CD4-positive, alpha-beta T cell treated with Interleukin-4 for 4 hours (primary cell): ENCODE results near the gene GINS2.

Experiments
- DNase-seq: peaks from one replicate; pipeline ENCODE4 v3.0.0-alpha.2; 2020

Gene GINS2

DNA sequence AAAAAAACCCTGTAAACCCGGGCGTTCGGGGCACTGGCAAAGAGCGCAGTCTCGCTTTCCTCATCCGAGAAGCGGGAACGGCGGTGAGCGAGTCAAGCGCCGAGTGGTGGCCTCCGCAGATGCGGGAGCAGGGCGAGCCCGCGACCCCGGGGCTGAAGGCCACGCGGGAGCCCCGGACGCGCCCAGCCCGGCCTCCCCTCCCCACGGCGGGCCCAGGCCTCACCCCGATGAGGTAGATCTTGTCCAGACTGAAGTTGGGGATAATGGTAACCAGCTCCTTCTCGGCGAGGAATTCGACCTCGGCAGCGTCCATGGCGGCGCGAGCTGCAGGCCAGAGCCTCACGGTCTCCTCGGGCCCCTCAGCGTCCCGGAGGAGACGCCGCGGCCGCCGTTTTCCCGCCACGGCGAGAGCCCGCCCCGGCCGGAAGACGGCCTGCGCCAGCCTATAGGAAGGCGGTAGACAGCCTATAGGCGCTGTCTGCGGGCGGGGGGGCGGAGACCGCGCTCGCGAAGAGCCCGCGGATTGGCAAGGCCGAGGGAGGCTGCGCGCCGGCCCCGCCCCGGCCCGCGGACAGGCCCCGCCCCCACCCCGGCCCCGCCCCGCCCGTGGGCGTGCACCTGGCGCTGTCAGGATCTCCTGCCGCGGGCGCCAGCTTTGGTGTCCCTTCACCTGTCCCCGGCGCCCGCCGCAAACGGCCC is at the start of gene GINS2:
TSS of gene GINS2 (minus strand) at position 369 of the 699 bp plus-strand sequence. CDS start at position 313, 56 bp downstream.
- DNase-seq = peak; percentile 89

- no peak for DNase-seq
These were observed 48.2 kb upstream of the GINS2 start for GRCh38 chr16:85736921-85737320.

DNA sequence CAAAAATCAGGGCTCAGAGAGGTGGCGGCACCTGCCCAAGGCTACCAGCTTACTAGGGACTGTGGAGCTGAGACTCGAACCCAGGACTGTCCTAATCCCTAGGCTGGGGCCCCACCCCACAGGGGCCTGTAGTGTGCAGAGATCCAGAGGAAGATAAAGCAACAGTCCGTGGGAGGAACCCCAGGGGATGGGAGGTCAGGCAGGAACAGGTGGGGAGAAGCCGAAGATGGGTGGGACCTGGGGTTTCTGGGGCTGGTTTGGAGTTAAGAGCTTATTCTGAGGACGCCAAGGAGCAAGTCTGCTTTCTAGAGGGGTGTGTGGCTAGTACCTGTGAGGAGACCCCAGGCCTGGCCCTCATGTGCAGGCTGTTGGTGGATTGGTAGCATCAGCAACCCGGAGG is 47.2 kb upstream of the GINS2 start:
- no peak for DNase-seq

DNA sequence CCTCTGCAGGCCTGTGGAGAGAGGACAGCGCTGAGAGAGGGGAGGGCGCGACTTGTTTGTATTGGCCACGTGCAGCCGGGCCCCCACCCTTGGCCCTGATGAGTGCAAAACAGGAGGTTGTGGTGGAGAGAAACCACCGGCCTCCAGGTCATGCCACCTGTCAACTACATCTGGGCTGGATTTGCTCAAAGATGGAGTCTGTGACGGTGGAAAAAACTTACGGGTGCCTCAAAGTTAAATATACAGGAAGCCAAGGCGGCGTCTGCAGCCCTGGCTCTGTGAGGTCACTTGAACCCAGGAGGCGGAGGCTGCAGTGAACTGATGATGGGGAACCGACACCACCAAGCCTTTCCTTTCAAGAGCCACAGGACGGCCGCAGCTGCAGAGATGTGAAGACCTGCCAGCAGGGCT is 46.5 kb upstream of the GINS2 start:
- DNase-seq = peak; percentile 26

DNA sequence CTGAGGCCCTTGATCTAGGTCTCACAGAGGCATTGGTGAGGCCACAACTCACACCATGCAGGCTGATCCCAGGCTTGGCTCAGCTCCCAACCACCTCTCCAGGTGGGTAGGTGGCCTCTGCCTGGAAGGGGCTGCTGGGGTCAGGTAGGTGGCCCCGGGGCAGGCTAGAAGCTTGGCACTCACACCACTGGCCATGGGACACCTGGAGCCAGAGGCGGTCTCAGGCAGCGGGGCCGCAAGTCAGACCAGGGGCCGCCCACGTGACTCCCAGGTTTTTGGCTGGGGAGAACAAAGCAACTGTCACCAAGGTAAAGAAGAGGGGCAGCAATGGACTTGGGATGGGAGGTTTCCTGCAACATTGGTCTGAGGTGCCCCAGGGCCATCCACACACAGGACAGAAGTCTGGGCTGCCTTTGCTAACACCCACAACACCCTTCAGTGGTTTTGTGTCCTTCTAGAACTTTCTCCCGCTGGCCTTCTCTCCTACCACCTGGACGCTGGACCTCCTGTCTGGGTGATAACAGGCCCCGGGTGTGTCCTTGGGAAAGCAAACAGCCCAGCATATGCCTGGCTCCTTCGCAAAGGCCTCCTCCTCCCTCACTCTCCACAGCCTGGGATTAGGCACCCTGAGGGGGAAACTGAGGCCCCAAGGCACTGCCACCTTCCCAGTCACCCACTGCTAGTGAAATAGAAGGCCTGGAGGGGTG is 45.7 kb upstream of the GINS2 start:
- DNase-seq = no peak

GRCh38 chr16:85733839-85734170 is 45.1 kb upstream of the GINS2 start:
- no peak for DNase-seq

DNA sequence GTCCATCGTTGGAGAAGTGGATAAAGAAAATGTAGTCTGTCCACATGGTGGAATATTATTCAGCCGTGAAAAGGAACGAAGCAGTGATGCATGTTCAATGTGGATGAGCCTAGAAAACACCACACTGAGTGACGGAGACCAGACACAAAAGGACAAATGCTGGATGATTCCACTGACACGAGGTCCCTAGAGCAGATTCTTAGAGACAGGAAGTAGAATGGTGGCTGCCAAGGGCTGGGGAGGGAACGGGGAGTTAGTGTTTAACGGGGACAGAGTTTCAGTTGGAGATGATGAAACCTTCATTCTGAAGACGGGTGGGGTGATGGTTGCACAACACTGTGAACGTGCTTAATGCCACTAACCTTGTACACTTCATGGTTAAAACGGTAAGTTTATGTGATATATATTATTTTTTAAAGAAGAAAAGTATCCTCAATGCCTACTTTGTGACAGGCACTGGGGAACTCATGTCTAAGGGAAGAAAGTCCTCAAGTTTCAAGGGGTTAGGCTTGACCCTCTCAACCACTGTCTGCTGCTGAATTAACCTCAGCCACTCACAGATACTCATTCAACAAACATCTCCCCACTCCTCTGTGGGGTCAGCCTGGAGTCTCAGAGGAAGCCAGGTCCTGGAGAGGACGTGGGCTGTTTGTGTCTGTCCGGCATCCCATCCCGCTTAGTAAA is 44.5 kb upstream of the GINS2 start:
- DNase-seq = peak; percentile 10

DNA sequence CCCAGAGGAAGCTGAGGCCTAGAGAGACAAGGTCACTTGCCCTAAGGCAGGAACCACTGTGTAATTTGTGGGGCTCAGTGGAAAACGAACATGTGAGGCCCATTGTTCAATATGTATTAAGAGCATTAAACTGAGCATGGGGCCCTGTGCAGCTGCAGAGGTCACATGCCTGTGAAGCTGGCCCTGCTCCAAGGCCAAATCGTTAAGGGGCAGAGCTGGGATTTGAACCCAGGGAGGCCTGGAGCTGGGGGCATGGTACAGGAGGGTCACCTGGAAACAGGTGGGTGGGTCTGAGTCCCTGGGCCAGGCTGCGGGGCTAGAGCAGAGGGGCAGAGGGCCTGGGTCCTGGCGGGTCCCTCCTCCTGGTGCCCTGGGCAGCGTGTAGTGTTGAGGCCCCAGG is 42.4 kb upstream of the GINS2 start:
- no peak for DNase-seq

GRCh38 chr16:85730186-85730465 is 41.4 kb upstream of the GINS2 start:
- DNase-seq = no peak

DNA sequence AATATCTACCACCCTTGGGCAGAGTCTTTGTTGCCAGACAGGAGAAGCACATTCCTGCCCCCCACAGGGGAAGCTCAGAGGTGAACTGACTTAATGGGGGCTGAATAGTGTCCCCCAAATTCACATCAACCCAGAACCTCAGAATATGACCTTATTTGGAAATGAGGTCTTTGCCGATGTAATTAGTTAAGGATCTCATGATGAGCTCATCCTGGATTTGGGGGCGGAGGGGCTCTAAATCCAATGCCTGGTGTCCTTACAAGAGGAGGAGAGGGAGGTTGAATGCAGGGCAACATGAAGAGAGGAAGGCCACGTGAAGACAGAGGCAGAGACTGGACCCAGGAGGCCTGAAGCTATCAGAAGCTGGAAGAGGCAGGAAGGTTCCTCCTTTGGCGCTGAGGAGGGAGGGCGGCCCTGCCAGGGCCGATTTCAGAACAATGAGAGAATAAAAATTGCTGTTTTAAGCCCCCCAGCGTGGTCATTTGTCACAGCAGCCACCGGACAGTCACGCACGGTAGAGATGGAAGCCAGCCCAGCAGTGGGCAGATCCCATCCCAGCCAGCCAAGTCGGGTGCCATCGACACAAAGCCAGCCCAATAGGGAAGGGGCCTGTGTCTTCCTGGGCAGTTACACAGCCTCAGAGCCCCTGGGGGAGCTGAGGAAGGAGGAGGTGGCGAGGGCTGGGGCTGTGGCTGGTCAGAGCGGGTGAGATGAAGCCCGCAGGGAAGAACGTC is 40.9 kb upstream of the GINS2 start:
- no peak for DNase-seq

GRCh38 chr16:85728879-85729278 is 40.1 kb upstream of the GINS2 start:
- DNase-seq = no peak

- DNase-seq = no peak
These were observed 36.2 kb upstream of the GINS2 start for GRCh38 chr16:85724936-85725335.

DNA sequence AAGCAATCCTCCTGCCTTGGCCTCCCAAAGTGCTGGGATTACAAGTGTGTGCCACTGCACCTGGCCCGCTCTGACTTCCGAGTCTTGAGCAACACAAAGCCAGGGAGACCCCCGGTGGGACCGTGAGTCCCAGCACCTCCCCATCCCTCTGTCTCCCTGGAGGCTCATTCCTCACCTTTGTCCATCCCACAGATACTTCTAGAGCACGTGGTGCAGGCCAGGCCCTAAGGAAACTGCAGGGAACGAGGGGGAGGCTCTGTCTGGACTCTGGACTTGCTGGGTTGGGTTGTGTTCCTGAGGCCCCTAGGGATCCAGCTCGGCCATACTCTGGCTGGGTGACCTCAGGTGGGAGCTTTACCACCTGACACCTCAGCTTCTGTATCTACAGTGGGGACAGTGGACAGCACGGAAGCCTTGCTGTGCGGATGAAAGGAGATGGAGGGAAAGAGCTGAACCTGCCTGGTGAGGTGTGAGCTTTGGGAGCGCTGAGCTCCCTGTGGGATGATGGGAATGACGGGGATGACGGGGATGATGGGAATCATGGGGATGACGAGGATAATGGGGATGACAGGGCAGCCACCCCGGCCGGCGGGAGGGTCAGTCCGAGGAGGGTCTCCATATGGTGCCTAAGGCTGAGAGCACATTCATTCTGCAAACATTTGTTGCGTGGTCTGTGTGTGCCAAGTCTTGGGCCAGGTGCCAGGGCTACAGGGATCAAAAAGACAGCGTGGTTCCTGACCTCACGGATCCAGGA is 35.5 kb upstream of the GINS2 start:
- DNase-seq = no peak

DNA sequence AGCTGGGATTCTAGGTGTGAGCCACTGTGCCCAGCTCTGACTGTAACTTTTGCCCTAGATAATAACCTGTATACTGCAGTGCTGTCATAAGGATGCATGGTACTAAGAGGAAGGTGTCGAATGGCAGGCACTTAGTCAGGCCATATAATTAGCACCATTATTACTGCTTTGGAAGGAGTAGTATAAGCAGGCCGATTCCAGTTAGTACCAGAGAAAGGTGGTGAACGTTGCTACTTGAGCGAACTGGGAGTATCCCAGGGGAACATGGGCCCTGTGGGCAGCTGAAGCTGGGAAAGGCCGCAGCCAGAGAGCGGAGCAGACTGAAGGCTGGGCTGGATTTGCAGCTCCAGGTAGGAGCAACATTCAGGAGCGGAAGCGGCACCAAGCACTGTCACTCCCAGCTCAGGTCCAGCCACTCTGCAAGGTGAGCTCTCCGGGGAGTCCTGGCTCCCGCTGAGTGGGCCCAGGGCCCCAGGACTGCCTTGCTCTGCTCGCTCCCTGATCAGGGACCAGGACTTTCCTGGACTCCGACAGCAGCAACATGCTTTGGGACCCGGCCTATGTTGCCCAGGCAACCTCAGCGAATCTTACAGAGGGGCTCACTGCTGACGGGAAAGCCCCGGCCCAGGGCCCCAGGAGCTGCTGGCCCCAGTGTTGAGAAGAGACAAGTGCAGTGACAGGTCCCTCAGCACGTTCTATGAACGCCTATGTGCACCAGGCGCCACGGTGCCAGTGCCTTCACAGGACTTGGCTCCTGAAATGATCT is 33.6 kb upstream of the GINS2 start:
- no peak for DNase-seq

DNA sequence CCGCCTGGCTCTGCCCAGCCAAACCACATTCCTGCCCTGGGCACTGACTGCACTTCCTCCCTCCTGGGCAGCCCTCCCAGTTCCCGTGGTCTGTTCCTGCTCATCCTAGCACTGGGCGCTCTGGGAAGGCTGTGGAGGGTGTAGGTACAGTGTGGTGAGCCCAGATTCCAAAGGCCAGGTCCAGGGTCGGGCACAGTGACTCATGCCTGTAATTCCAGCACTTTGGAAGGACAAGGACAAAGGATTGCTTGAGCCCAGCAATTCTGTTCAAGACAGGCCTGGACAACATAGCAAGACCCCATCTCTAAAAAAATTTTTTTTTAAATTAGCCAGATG is 31.5 kb upstream of the GINS2 start:
- DNase-seq = no peak

DNA sequence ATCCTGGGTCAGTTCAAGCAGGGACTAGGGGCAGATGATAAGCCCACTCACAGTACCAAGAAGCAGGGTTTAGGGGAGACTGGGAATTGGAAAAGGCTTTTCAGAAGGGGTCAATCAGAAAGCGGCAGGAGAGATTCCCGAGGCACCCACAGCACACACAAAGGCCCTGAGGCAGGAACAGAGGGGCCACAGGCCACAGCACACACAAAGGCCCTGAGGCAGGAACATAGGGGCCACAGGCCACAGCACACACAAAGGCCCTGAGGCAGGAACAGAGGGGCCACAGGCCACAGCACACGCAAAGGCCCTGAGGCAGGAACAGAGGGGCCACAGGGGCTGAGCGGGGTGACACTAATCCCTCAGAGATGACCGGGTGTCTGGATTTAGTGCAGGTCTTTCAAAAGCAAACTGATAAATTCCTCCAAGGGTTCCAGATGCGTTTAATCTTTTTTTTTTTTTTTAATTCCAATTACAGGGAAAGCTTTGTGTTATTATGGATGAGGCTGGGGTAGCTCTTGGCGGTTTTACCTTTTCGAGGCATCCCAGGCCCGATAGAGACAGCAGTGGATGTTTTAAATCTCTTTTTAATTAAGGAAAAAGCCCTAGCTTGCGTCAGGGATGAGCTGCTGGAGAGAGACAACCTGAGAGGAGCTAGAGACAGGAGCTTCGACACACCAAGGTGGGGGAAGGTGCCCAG is 31.0 kb upstream of the GINS2 start:
- DNase-seq = no peak

DNA sequence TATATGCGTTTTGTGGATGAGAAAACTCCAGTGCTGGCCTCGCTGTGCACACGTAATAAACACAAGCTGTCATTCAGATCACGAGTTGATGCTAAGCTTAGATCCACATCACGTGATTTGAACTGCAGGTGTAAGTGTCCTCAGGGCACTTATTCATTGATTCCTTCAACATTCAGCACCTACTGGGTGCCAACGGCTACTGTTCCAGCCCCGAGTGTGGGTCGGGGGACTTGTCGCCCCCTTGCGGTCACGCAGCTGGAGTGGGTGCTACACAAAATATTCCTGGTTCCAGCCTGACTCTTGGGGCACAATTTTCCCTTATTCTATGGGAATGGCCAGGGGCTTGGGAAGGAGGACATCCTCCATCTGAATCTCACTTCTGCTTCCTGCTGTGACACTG is 29.9 kb upstream of the GINS2 start:
- DNase-seq = no peak

DNA sequence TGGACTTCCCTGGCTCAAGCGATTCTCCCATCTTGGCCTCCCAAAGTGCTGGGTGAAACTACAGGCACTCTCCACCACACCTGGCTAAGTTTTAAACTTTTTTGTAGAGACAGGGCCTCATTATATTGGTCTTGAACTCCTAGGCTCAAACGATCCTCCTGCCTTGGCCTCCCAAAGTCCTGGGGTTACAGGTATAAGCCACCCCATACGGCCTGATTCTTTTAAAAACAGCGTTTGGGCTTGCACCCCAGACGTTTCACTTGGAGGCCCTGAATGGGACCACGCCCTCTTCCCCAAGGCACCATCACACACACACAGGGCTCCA is 29.4 kb upstream of the GINS2 start:
- DNase-seq = no peak

GRCh38 chr16:85717393-85718152 is 28.8 kb upstream of the GINS2 start:
- peak; percentile 54 for DNase-seq

- DNase-seq = no peak
These were observed 27.9 kb upstream of the GINS2 start for GRCh38 chr16:85716680-85717038.

DNA sequence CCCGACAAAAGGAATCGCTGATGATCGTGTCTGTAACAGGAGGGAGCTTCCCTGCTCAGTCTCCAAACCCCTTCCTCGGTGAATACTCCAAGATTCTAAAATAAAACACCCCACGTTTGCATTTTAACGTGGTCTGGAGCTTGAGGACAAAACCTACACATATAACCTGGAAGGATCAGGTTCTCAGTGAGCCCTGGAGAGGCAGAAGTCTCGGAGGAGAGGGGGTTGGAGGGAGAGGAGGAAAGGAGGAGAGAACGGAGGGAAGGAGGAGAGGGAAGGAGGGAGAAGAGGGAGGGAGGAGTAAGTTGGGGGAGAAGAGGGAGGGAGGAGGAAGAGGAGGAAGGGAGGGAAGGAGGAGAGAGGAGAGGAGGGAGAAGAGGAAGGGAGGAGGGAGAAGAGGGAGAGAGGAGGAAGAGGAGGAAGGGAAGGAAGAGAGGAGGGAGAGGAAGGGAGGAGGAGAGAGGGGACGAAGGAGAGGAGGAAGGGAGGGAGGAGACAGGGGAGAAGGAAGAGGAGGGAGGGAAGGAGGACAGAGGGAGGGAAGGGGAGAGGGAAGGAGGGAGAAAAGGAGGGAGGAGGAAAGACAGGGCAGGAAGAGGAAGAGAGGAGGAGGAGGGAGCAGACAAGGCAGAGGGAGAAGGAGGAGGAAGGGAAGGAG is 27.4 kb upstream of the GINS2 start:
- DNase-seq = no peak
